ENCODE results near the gene NPR2.

Gene NPR2

GRCh38 chr9:35818341-35818740 is 26.9 kb downstream of the NPR2 start:
- TF ChIP-seq POLR2A (IDR thresholded peaks at IDR 0.05; ENCODE audit: low read depth, low read length) = no peak
- FAIRE-seq (no peak), DNase-seq (ENCODE audit: insufficient read length, low spot score) (no peak)

GRCh38 chr9:35820076-35820475 is 28.7 kb downstream of the NPR2 start:
- DNase-seq (ENCODE audit: insufficient read length, low spot score) = no peak
- peak; percentile 38 for FAIRE-seq
- TF ChIP-seq POLR2A (IDR thresholded peaks at IDR 0.05; ENCODE audit: low read depth, low read length) = no peak

- no peak for DNase-seq (ENCODE audit: insufficient read length, low spot score)
- TF ChIP-seq POLR2A (IDR thresholded peaks at IDR 0.05; ENCODE audit: low read depth, low read length) = no peak
- no peak for FAIRE-seq
These were observed 31.5 kb downstream of the NPR2 start for GRCh38 chr9:35822926-35823325.

GRCh38 chr9:35826071-35826701 is 34.8 kb downstream of the NPR2 start:
- no peak for TF ChIP-seq POLR2A (IDR thresholded peaks at IDR 0.05; ENCODE audit: low read depth, low read length)
- FAIRE-seq (no peak), DNase-seq (ENCODE audit: insufficient read length, low spot score) (no peak)

GRCh38 chr9:35827486-35827885 is 36.1 kb downstream of the NPR2 start:
- DNase-seq (ENCODE audit: insufficient read length, low spot score) (no peak), FAIRE-seq (no peak)
- TF ChIP-seq POLR2A (IDR thresholded peaks at IDR 0.05; ENCODE audit: low read depth, low read length) = no peak

GRCh38 chr9:35828716-35829083 is 37.3 kb downstream of the NPR2 start, which contains the start of gene FAM221B:
Gene FAM221B (minus strand): TSS chr9:35828732. CDS start chr9:35826161, 2,571 bp downstream.
- no peak for TF ChIP-seq POLR2A (IDR thresholded peaks at IDR 0.05; ENCODE audit: low read depth, low read length)
- FAIRE-seq = no peak
- DNase-seq (ENCODE audit: insufficient read length, low spot score) = no peak

GRCh38 chr9:35829084-35829763 is 37.8 kb downstream of the NPR2 start, which contains the start of gene TMEM8B:
Gene TMEM8B (plus strand): TSS chr9:35829228. CDS start chr9:35829448, 220 bp downstream.
- FAIRE-seq (no peak), DNase-seq (ENCODE audit: insufficient read length, low spot score) (peak; percentile 82)
- no peak for TF ChIP-seq POLR2A (IDR thresholded peaks at IDR 0.05; ENCODE audit: low read depth, low read length)

- DNase-seq (ENCODE audit: insufficient read length, low spot score) (no peak), FAIRE-seq (no peak)
- TF ChIP-seq POLR2A (IDR thresholded peaks at IDR 0.05; ENCODE audit: low read depth, low read length) = no peak
These were observed 38.3 kb downstream of the NPR2 start for GRCh38 chr9:35829764-35830096.

GRCh38 chr9:35831040-35831439 is 39.6 kb downstream of the NPR2 start:
- TF ChIP-seq POLR2A (IDR thresholded peaks at IDR 0.05; ENCODE audit: low read depth, low read length) = no peak
- FAIRE-seq (no peak), DNase-seq (ENCODE audit: insufficient read length, low spot score) (no peak)

- DNase-seq (ENCODE audit: insufficient read length, low spot score) (no peak), FAIRE-seq (no peak)
- TF ChIP-seq POLR2A (IDR thresholded peaks at IDR 0.05; ENCODE audit: low read depth, low read length) = no peak
These were observed 41.4 kb downstream of the NPR2 start for GRCh38 chr9:35832814-35833213.

GRCh38 chr9:35834260-35835215 is 43.1 kb downstream of the NPR2 start:
- no peak for FAIRE-seq
- no peak for TF ChIP-seq POLR2A (IDR thresholded peaks at IDR 0.05; ENCODE audit: low read depth, low read length)
- DNase-seq (ENCODE audit: insufficient read length, low spot score) = no peak

GRCh38 chr9:35835216-35835632 is 43.8 kb downstream of the NPR2 start:
- no peak for DNase-seq (ENCODE audit: insufficient read length, low spot score)
- TF ChIP-seq POLR2A (IDR thresholded peaks at IDR 0.05; ENCODE audit: low read depth, low read length) = no peak
- no peak for FAIRE-seq

- no peak for TF ChIP-seq POLR2A (IDR thresholded peaks at IDR 0.05; ENCODE audit: low read depth, low read length)
- DNase-seq (ENCODE audit: insufficient read length, low spot score) (no peak), FAIRE-seq (no peak)
These were observed 44.4 kb downstream of the NPR2 start for GRCh38 chr9:35835766-35836165.

- DNase-seq (ENCODE audit: insufficient read length, low spot score) = no peak
- FAIRE-seq = no peak
- no peak for TF ChIP-seq POLR2A (IDR thresholded peaks at IDR 0.05; ENCODE audit: low read depth, low read length)
These were observed 45.2 kb downstream of the NPR2 start for GRCh38 chr9:35836595-35836994.
